GM18505 (cell line): Measurements from ENCODE around the gene CLHC1.

Experiments used
- ATAC-seq: cut with Tn5 transposase; IDR thresholded peaks from one replicate; pipeline ENCODE4 v1.9.1; 2021; ENCODE audit not compliant: unreplicated experiment
- POLR2A ChIP-seq: IDR thresholded peaks from 4 replicates; pipeline ENCODE4 v1.6.1; 2011; ENCODE audit warnings: borderline replicate concordance; ENCODE audit not compliant: insufficient read depth, insufficient read length; ENCODE audit errors: extremely low read depth

Gene CLHC1

DNA sequence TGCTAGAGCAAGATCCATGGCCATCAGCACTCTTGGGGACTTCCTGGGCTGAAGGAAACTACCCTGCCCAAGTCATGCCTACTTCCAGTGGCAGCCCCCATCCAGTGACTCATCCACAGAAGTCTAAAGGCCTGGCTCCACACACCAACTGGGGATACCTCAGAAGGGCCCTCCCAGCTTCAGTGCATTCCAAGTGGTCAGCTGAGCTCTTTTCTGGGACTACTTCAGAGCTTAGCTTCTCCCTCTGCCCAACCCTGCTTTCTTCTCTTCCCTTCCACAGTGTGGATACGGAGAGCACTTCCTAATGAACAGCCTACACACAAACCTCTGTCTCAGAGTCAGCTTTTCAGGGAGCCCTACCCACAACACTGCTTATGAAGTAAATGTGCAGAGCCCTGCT is 66.5 kb downstream of the CLHC1 start:
- TF ChIP-seq POLR2A: no peak
- no peak for ATAC-seq

DNA sequence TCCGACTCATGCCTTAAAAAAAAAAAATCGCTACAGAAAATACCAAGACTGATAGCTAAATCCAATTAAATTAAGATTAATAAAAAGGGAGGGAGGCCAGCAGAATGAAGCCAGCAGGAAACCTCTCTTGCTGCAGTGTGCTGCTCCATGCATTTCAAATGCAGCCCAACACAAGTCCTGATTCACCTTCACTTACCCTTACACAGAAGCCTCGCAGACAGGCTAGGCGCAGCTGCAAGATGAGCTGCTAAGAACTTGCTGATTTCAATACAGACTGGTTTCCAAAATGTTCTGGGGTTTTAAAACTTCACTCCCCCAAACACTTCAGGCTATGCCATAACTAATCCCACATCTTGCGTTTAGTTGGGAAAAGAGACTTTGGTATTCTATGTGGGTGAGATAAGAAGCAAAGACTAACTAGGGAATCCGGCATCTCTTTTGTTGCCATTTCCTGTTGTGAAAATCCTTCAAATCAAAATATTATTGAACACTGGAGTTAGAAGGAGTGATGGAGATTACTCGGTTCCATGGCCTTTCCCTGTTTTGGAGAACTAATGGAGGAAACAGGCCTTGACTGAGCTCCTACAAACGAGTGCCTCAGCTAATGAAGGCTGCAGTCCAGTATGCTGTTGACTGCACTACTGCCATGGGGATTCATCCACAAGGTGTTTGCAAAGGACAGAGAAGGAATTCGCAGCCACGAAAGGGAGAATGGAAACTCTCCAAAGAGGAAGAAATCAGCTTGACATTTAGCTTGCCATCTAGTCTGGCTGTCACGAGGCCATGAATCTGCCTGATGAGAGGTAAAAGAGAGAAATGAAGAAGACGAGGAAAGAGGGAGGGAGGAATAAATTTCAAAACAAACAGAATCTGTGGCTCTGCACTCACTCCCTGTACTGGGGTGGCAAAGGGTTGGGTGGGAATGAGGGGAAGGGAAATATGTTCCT is 67.3 kb downstream of the CLHC1 start:
- no peak for TF ChIP-seq POLR2A
- no peak for ATAC-seq

DNA sequence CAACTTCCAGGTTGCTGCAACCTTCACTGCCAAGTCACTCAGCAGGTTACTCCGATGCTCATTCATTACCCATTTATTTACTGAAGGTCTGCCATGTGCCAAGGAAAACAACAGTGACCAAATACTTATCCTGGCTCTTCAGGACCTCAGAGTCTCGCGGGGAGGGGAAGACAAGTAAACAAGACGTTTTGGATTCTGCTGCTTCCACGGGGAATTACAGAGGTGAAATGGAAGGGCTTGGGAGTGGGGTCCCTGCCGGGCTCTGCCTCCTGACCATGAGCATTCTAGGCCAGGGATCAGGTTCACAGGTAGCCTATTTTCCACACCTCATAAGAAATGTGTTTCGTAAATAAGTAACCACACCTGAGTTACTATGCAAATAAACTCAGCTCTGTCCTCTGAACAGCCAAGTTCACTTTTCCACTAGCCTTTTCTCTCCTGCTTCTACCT is 68.1 kb downstream of the CLHC1 start:
- no peak for TF ChIP-seq POLR2A

DNA sequence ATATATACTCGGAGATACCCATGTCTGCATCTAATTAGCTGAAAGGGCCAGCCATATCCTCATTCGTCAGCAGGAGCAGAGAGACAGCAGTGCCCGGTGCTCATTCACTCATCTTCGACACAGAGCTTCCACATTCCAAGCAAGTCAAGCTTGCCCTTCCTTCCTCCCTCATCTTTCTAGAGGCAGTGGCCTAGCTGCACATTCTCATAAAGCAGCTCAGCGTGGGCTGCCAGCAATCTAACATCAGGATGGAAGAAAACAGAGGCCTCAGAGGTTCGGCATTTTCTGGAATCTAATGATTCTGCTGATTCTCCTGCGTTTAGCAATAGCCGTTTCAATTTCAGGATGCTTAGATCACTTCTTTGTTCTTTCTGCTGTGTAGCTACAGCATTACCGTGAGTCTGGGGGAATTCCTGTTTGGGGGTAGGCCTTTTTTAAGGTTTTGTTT is 68.8 kb downstream of the CLHC1 start:
- ATAC-seq: no peak

More for the DNA sequence above, 68.1 kb downstream of the CLHC1 start:
- no peak for ATAC-seq

DNA sequence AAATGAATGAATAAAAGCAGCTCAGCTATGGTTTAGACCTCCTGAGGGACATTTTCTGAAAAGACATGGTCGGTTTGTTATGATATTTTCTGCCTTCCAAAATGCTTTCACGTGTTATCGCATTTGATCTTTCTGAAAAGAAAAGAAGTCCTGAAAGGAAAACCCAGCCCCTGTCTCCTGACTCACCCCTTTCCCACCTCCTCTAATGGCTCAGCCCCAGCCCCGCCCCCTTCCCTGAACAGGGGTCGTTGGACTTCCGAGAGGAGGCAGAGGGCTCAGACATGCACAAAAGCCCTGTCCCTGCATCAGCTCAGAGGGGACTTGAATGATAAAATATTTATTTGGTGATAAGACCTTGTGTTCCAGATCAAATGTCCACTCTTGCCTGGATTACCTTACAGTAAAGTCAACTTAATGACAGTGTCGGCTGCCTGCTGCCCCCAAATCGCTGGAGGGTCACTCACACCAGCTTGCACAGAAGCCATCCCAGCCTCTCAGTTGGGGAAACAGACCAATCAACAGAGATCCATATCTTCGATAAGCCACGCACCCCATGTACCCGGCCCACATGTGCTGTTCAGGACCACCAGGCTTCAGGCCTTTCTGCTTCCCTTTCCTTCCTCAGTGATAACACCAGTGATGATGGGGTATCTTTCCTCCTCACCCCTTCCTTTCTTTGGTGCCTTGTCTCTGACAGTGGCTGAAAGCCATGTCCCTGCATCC is 69.6 kb downstream of the CLHC1 start:
- ATAC-seq: no peak

More for the DNA sequence above, 68.8 kb downstream of the CLHC1 start:
- TF ChIP-seq POLR2A: no peak

GRCh38 chr2:55161295-55162210 is 70.5 kb downstream of the CLHC1 start:
- no peak for ATAC-seq
- TF ChIP-seq POLR2A: no peak

More for the DNA sequence above, 69.6 kb downstream of the CLHC1 start:
- TF ChIP-seq POLR2A: no peak

GRCh38 chr2:55160422-55160821 is 71.7 kb downstream of the CLHC1 start:
- ATAC-seq: no peak
- TF ChIP-seq POLR2A: no peak

- no peak for TF ChIP-seq POLR2A
- ATAC-seq: no peak
These were observed 72.3 kb downstream of the CLHC1 start for GRCh38 chr2:55159752-55160151.

- TF ChIP-seq POLR2A: no peak
- ATAC-seq: peak; percentile 67
These were observed 72.9 kb downstream of the CLHC1 start for GRCh38 chr2:55159037-55159651.

DNA sequence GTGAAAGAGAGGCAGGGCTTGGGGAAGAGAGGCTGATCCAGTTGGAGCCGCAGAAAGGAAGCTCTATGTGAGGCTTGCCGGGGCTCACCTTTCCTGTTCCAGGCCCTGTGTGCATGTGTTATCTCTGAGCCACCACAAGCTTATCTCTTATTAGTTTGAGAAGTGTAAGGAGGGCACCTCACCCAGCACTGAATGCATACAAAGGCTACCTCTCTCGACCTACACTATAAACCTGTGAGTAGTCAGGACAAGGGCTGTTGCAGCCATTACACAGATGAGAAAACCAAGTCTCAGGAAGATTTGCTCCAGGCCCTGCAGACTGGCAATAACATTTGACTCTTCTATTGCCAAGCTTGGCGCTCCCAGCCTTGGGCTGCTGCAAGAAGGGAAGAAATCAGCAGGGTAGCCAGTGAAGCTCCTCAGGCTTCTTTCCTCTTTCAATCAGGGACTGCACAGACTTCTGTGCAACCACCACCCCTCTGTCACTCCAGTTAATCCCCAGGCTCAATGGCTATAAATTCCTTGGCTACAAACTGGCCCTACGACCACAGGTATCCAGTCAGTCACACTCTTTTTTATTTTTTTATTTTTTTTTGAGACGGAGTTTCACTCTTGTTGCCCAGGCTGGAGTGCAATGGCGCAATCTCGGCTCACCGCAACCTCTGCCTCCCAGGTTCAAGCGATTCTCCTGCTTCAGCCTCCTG is 73.8 kb downstream of the CLHC1 start:
- no peak for TF ChIP-seq POLR2A
- no peak for ATAC-seq

- no peak for ATAC-seq
- TF ChIP-seq POLR2A: no peak
These were observed 74.6 kb downstream of the CLHC1 start for GRCh38 chr2:55157474-55157884.

GRCh38 chr2:55156984-55157383 is 75.1 kb downstream of the CLHC1 start:
- no peak for TF ChIP-seq POLR2A
- no peak for ATAC-seq
